HT-29 (cell line): ENCODE measurements around the gene TMA7B. TPM values are rescaled to one million over a fixed set of nuclear protein-coding genes. Genes with fewer than 3 reads are reported as not detected.

Experiments used
- DNase-seq: peaks from one replicate; pipeline ENCODE4 v3.0.0-alpha.2; 2015; ENCODE audit warnings: low spot score
- total RNA-seq: library from RNA; depleted of rRNA; stranded (reverse); fragments of >200 nt; shearing (Covaris generic); gene quantifications from 2 replicates; pipeline ENCODE4 v1.2.3, GENCODE V29; 2014

The TMA7B gene
- total RNA-seq, 1 experiment from 2014 or later: not detected

GRCh38 chr22:39952347-39952746 is 7.8 kb upstream of the TMA7B start:
- no peak for DNase-seq

GRCh38 chr22:39953101-39953500 is 7.1 kb upstream of the TMA7B start:
- no peak for DNase-seq

GRCh38 chr22:39954584-39955055 is 5.6 kb upstream of the TMA7B start:
- no peak for DNase-seq

- DNase-seq: no peak
Measured at GRCh38 chr22:39955675-39956074, 4.5 kb upstream of the TMA7B start.

GRCh38 chr22:39956932-39957664 is 3.1 kb upstream of the TMA7B start:
- no peak for DNase-seq

GRCh38 chr22:39958009-39958711 is 2.0 kb upstream of the TMA7B start:
- DNase-seq: no peak

- DNase-seq: no peak
Measured at GRCh38 chr22:39958949-39959639, 1.1 kb upstream of the TMA7B start.

GRCh38 chr22:39960791-39961746 is 872 bp downstream of the TMA7B start:
- no peak for DNase-seq

GRCh38 chr22:39962071-39962470 is 1.9 kb downstream of the TMA7B start:
- DNase-seq: no peak

GRCh38 chr22:39965748-39966147 is 5.6 kb downstream of the TMA7B start:
- no peak for DNase-seq

GRCh38 chr22:39966470-39966869 is 6.3 kb downstream of the TMA7B start:
- no peak for DNase-seq

GRCh38 chr22:39967103-39967829 is 7.1 kb downstream of the TMA7B start:
- DNase-seq: no peak

GRCh38 chr22:39967996-39968972 is 8.1 kb downstream of the TMA7B start:
- no peak for DNase-seq

GRCh38 chr22:39970742-39971141 is 10.5 kb downstream of the TMA7B start:
- no peak for DNase-seq

- DNase-seq: no peak
Measured at GRCh38 chr22:39972641-39973040, 12.4 kb downstream of the TMA7B start.

GRCh38 chr22:39973656-39974055 is 13.5 kb downstream of the TMA7B start:
- no peak for DNase-seq

GRCh38 chr22:39974065-39974464 is 13.9 kb downstream of the TMA7B start:
- DNase-seq: no peak

- DNase-seq: no peak
Measured at GRCh38 chr22:39979048-39979447, 18.9 kb downstream of the TMA7B start.

- DNase-seq: no peak
Measured at GRCh38 chr22:39979458-39979857, 19.3 kb downstream of the TMA7B start.
